NCI-H1092 (cell line): ENCODE results near the gene CHRNE.
"Not testable (repeated sequence)": the region's sequence is repeated elsewhere in the genome, so short reads cannot be mapped to it uniquely, and the experiment has no call there.

ENCODE experiments used
- DNase-seq: peaks from one replicate; lab custom pipeline; 2025; lab: John Stamatoyannopoulos, UW

CHRNE gene

DNA sequence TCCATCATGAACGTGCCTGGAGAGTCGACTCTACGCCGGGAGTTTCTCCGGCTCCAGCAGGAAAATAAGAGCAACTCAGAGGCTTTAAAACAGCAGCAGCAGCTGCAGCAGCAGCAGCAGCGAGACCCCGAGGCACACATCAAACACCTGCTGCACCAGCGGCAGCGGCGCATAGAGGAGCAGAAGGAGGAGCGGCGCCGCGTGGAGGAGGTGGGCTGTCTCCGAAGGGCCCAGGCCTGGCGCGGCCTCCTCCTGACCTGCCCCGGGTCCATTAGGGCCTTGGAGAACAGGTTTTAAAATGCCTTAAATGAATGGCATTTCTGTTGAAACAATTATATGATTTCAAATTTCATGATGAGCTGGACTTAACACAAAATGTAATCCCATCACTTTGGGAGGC, 15.3 kb downstream of the CHRNE start:
- no peak for DNase-seq

DNA sequence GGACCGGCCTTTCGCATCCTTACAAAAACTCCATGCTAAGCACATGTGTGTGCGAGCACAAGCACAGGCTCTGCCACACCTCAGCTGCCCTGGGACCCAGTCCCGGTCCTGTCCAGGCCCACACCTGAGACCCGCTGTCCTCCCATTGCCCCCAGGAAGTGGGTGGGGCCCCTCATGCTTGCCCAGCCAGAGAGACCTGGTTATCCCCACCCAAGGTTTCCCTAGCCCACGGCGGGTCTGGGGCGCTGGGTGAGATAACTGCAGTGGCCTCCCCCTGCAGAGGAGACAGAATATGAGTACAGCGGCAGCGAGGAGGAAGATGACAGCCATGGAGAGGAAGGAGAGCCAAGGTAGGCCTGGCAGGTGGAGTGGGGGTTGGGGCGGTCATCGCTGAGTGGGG, 16.1 kb downstream of the CHRNE start:
- no peak for DNase-seq

DNA sequence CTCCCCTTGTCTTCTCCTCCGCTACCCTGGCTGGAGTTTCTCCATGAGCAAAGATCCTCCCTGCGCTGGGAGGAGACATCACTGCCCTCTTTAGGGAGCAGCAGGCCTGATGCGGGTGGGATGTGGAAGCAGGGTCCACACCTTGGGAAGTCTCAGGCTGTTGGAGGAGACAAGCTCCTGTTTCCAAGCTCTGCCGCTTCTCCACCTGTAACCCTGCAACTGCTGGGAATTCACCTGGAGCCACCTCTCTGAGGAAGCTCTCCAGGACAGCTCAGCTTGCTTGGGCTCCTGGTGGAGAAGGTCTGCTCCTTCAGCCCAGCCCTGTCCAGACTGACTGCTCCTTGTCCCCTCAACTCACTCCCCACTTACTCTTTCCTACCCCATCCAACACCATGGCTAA, 18.4 kb downstream of the CHRNE start:
- no peak for DNase-seq

DNA sequence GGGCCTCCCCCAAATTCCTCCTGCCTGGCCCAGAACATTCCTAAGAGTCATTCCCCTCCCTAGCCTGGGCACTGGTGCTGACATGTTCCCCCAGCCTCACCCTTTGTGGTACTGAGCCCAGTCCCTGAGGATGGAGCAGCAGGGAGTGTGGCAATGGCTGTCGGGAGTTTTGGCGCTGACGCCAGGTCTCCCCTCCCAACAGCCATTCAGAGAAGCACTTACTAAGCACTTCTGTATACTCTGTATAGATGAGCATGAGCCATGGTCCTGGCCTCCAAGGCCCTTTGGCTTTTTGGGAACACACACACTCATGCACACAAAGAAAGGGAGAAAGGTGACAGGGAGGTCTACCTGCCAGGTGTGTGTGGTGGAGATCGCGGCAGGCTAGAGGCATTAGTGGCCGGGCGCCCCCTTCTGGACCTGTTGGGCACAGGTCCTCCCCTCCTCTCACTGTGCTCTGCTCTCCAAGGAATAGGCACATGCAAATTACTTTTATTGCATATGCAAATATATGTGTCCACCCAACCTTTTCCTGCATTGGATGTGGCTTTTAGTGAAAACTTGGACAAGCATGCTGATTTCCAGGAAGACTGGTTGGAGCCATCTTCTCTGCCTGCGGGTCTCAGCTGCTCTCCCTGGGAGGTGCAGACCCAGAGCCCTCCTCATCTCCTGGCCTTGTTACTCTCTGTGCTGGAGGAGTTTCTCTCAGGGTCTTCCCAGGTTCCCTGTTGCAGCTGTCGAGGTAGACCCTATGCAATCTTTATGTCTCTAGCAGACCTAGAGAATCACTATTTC, 20.9 kb downstream of the CHRNE start:
- no peak for DNase-seq

DNA sequence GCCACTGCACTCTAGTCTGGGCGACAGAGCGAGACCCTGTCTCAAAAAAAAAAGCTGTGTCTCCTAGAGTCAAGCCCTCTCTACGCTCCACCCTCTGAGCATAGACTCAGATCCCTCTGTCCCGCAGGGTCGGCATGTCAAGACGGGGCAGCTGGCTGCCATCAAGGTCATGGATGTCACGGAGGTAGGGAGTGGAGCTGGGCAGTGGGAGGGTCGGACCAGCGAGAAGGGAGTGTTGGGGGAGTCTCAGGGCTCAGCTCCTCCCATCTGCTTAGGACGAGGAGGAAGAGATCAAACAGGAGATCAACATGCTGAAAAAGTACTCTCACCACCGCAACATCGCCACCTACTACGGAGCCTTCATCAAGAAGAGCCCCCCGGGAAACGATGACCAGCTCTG, 22.0 kb downstream of the CHRNE start:
- no peak for DNase-seq

DNA sequence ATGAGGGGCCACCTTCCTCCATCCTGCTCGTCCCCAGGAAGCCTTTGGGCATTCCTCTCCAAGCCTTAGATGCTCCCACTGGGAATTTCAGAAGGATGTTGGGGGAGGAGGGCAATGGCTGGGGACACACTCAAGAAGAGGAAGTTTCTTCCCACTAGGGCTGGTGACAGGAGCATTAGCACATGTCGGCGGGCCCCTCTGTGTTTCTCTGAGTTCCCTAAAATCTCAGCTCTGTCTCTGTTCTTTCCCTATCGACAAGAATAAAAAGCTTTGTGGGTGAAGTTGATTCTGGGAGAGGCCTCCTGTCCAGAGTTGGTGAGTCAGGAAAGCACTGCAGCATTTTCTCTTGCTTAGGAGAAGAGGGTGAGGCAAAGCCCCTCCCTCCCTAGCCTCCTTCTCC, 23.3 kb downstream of the CHRNE start:
- DNase-seq: no peak

DNA sequence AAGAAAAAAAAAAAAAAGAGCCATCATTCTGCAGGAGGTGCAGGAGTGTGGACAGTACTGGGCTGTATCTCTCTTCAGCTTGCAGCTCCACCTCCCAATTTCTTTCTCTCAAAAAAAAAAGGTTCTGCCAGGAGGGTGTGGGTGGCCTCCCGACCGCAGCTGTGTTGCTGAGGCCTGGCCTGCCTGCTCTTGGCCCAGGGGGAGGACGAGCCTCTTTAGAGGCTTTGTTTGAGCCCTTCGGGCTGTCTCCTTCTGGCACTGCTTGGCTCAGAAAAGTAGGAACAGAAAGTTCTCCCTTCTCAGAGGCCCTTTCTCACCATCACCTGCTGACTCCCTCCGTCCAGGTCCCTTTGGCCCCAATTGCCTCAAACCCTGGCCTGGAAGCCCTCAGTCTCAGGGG, 25.8 kb downstream of the CHRNE start:
- no peak for DNase-seq

DNA sequence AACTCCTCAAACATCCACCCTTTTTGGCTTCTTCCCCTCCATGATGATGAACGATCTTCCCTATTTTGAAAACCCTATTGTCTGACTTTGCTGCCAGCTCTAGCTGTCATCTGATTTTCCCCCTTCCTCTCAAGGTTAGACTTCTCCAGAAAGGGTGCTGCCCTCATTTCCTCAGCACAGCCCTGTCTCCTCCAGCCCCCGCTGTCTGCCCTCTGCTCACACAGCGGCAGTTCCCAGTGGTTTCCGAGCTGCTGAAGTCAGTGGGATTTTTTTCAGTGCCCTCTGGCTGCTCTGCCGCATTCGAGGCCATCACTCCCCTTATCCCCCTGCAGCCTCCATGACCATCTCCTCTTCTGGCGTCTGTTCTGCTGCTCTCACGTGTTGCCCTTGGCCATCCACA, 30.1 kb downstream of the CHRNE start:
- no peak for DNase-seq

DNA sequence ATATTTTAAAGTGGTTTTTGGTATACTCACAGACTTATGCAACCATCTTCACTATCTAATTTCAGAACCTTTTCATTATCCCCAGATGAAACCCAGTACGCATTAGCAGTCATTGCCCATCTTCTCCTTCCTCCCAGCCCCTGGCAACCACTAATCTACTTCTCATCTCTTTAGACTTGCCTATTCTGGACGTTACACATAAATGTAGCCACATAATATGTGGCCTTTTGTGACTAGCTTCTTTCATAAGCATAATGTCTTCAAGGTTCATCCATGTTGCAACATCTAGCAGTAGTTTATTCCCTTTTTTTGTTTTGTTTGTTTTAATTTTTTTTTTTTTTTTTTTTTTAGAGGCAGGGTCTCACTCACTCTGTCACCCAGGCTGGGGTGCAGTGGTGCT, 32.0 kb downstream of the CHRNE start:
- DNase-seq: no peak

DNA sequence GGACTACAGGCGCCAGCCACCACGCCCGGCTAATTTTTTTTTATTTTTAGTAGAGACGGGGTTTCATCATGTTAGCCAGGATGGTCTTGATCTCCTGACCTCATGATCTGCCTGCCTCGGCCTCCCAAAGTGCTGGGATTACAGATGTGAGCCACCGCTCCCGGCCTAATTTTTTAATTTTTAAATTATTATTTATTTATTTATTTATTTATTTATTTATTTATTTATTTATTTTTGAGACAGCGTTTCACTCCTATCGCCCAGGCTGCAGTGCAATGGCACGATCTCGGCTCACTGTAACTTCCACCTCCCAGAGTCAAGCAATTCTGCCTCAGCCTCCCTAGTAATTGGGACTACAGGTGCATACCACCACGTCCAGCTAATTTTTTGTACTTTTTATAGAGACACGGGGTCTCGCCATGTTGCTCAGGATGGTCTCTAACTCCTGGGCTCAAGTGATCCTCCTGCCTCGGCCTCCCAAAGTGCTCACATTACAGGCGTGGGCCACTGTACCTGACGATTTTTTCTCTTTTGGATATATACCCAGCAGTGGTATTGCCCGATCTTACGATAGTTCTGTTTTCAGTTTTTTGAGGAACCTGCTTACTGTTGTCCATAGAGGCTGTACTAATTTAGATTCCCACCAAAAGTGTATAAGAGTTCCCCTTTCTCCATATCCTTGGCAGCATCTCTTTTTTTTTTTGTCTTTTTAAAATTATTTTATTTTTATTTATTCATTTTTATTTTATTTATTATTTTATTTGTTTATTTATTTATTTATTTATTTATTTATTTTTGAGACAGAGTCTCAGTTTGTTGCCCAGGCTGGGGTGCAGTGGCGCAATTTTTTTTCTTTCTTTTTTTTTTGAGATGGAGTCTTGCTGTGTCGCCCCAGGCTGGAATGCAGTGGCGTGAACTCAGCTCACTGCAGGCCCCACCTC, 33.6 kb downstream of the CHRNE start:
- DNase-seq: not testable (repeated sequence)

DNA sequence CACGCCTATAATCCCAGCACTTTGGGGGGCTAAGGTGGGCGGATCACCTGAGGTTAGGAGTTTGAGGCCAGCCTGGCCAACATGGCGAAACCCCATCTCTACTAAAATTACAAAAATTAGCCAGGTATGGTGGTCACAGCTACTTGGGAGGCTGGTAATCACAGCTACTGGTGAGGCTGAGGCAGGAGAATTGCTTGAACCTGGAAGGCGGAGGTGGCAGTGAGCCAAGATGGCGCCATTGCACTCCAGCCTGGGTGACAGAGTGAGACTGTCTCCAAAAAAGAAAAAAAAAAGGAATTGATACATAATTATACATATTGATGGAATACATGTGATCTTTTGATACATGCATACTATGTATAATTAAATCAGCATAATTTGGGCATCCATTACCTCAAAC, 35.4 kb downstream of the CHRNE start:
- not testable (repeated sequence) for DNase-seq

DNA sequence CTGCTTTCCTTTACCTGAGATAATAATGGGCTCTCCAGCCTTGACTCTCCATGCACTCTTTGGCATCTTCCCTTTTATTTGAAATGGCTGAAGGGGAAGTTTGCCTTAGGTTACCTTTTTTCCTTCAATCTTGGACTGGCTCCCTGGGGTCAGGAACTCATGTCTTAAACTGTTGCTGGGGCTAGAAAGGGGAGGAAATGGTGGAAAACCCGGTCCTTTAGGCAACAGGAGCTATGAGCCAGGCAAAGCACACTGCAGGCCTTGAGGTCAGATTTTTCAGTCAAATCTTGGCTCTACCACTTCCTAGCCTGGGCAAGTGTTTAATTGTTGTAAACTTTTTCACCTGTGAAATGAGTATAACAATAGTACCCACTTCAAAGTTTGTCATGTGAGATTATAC, 39.6 kb downstream of the CHRNE start:
- DNase-seq: no peak

DNA sequence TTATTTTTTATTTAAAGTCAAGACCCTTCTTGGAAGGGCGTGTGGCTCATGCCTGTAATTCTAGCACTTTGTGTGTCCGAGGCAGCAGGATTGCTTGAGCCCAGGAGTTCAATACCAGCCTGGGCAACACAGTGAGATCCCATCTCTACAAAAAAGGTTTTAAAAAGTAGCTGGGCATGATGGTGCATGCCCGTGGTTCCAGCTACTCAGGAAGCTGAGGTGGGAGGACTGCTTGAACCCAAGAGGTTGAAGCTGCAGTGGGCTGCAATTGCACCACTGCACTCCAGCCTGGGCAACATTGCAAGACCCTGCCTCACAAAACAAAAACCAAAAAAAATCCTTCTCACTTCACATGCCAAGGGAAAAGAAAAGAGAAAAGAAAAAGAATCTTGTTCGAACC, 40.2 kb downstream of the CHRNE start:
- DNase-seq: no peak

DNA sequence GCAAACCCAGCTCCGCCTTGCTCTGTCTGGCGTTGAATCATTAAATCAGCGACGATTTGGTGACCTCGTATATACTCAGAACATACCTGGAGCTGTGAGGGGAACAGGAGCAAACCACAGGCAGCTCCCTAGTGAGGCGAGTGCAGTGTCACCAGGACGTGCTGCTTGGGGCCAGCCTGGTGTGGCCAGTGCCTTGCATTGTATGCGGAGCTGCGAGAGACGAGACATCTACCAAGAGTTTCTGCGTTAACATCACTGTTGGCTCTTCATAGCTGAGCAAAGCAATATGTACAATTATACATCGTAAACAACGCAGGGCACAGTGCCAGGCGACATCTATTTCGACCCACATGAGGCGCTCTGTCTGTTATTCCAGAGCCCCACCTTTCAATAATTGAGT, 41.8 kb downstream of the CHRNE start:
- DNase-seq: no peak

DNA sequence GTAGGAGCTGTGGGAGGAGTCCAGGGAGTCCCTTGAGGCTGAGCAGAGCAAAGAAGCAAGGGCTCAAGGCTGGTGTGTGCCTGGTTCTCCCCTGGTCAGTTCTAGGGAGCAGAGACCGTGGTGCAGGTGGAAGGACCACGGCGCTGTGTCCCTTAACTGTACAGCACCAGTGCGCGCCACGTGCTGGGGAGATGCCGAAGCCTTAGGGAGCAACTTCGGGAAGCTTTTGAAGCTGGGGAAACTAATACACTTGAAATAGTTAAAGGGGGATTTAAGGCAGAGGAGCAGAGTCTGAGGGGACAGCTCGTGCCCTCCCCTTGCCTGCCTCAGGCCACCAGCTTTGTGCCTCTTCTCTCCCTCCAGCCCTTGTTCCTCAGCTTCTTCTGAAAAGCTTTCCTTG, 42.2 kb downstream of the CHRNE start:
- DNase-seq: no peak

DNA sequence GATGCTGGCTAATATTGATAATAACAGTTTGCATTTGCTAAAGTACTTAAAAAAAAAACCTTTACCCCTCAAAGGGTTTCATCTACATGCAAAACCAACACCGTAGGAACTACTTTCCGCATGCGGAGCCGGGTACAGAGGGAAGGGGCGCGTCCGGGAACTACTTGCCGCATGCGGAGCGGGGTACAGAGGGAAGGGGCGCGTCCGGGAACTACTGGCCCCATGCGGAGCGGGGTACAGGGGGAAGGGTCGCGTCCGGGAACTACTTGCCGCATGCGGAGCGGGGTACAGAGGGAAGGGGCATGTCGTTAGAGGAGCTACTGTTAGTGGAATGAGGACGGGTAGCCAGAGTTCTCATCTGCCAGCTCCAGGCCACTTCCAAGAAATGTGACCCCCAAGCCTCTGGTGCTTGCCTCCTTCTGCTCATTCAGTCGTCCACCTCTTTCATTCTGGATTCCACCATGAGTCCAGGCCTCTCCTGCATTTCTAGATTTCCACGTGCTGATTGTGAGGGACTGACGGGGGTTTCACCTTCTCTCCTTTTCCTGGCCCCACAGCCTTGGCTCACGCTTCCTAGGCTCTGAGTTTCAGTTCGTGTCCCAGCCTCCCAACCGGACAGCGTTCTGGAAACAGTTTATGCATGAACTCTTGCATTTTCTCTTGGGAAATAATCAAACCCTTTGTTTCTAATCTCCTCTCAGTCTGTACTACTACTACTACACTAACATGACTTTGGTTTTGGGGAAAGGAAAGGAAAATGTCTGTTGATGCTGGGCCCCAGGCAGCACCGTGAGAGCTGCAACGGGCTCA, 42.9 kb downstream of the CHRNE start:
- DNase-seq: no peak

DNA sequence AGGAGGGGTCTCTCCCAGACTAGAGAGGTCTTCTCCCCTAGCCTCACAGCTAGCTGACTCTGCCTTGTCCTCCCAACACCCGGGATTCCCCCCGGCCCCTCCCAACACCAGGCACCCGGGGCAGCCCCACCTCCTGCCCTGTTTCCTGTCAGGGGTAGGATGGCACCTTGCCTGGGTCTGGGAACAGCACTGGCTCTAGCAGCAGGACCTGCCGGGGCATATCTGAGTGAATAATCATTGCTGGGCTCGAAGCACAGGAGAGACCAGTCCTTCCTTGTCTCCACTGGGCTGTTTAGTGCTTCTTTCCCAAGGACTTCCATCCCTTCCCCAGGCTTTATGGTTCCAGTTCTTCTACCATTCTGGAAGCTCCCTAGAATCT, 44.0 kb downstream of the CHRNE start:
- DNase-seq: no peak

DNA sequence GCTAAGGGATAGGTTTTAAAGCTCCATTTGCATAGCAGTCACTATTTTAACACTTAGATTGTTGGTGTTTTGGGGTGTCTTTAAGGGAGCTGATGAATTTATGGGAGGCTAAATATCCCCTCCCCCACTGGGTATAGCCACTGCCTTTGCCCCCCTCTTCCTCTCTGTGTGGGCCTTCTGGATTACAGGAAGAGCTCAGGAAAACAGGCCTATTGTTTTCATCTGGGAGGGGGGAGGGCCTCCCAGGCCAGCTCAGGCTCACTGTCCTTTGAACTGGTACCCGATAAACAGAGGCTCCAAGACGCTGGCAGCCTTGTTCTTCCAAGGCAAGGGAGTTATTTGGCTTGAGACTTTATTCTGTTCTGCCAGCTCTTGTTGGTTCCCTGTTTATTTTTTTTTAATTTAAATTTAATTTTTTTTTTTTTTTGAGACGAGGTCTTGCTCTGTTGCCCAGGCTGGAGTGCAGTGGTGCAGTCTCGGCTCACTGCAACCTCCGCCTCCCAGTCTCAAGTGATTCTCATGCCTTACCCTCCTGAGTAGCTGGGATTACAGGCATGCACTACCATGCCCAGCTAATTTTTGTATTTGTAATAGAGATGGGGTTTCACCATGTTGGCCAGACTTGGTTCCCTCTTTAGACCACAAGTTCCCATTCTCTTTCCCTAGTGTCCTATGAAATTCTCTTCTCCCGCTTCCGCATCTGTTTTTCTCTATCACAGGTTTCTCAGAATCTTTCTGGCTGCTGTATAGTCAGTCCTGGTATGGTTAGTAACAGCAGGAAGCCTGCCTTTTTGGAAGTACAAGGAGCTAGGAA, 44.6 kb downstream of the CHRNE start:
- DNase-seq: no peak

DNA sequence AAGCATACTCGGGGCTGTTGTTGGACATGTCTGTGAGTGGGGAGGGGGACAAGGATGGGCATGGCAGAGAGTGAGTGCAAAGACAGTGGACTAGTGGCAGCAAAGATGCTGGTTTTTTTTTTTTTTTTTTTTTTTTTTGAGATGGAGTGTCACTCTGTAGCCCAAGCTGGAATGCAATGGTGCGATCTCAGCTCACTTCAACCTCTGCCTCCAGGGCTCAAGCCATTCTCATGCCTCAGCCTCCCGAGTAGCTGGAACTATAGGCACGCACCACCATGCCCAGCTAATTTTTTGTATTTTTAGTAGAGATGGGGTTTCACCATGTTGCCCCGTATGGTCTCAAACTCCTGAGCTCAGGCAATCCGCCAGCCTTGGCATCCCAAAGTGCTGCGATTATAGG, 45.6 kb downstream of the CHRNE start:
- DNase-seq: not testable (repeated sequence)

DNA sequence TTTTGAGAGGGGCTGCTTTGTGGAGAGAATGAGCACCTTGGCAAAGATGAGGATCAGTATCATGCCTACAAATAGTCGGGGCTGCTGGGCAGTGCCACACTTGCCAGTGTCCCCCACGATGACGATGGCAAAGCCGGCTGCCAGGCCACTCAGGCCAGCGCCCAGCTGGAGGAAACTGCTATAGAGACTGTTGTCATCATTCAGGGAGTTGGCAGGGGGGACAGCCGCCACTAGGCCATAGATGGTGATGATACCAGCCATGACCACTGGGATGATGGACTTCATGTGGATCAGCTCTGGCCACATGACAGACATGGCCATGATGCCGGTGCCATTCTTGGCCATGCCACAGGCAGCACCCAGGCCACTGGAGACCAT, 46.0 kb downstream of the CHRNE start:
- DNase-seq: no peak

DNA sequence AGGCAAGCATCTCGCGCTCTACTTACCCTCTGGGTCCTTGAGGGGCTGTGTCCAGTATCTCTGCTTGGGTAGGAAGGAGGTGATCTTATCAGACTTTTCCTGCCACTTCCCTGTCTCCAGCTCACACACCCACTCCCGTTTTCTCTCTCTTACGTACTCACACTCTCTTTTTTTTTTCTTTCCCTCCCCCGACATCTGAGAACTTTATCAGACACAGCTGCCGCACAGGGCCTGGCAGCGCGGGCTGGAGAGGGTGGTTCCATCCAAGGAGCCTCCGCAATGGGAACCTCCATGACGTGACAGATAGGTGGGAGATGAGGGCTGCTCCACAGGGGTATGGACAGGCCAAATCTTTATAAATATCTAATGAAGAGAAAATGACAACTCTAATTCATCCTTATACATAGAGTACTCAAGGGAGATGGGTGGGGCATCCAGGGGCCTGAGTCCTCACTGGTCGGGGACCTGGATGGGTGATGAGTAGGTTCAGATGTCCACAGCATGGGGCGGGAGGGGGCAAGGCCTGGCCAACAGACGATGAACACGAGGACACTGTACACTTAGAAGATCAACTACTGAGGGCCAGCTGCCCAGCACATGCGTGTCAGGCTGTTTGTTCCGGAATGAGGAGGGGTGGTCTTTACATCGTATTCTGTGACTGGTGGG, 46.5 kb downstream of the CHRNE start:
- DNase-seq: no peak
